ENCODE measurements around the gene DISC1.
"Not testable (repeated sequence)": the region's sequence is repeated elsewhere in the genome, so short reads cannot be mapped to it uniquely, and the experiment has no call there.

DISC1 gene

GRCh38 chr1:231964961-231965360 is 338.4 kb downstream of the DISC1 start:
- TF ChIP-seq POLR2A (IDR thresholded peaks at IDR 0.05; ENCODE audit: low read depth, low read length), result no peak
- FAIRE-seq, result no peak
- DNase-seq (ENCODE audit: insufficient read length, low spot score), result no peak

- FAIRE-seq (no peak), DNase-seq (ENCODE audit: insufficient read length, low spot score) (no peak)
- no peak for TF ChIP-seq POLR2A (IDR thresholded peaks at IDR 0.05; ENCODE audit: low read depth, low read length)
Observed at GRCh38 chr1:231965615-231966014, 339.0 kb downstream of the DISC1 start.

GRCh38 chr1:231966983-231967382 is 340.4 kb downstream of the DISC1 start:
- DNase-seq (ENCODE audit: insufficient read length, low spot score), result no peak
- no peak for FAIRE-seq
- no peak for TF ChIP-seq POLR2A (IDR thresholded peaks at IDR 0.05; ENCODE audit: low read depth, low read length)

- TF ChIP-seq POLR2A (IDR thresholded peaks at IDR 0.05; ENCODE audit: low read depth, low read length), result no peak
- FAIRE-seq (no peak), DNase-seq (ENCODE audit: insufficient read length, low spot score) (no peak)
Observed at GRCh38 chr1:231969076-231969475, 342.5 kb downstream of the DISC1 start.

- FAIRE-seq; DNase-seq (ENCODE audit: insufficient read length, low spot score): not testable (repeated sequence)
Observed at GRCh38 chr1:231969761-231970160, 343.2 kb downstream of the DISC1 start.

GRCh38 chr1:231970684-231971083 is 344.1 kb downstream of the DISC1 start:
- FAIRE-seq (no peak), DNase-seq (ENCODE audit: insufficient read length, low spot score) (no peak)
- no peak for TF ChIP-seq POLR2A (IDR thresholded peaks at IDR 0.05; ENCODE audit: low read depth, low read length)

- no peak for TF ChIP-seq POLR2A (IDR thresholded peaks at IDR 0.05; ENCODE audit: low read depth, low read length)
- FAIRE-seq (peak; percentile 80), DNase-seq (ENCODE audit: insufficient read length, low spot score) (peak; percentile 39)
Observed at GRCh38 chr1:231971397-231972110, 345.0 kb downstream of the DISC1 start.

- DNase-seq (ENCODE audit: insufficient read length, low spot score), result no peak
- TF ChIP-seq POLR2A (IDR thresholded peaks at IDR 0.05; ENCODE audit: low read depth, low read length), result no peak
- no peak for FAIRE-seq
Observed at GRCh38 chr1:231972111-231972445, 345.5 kb downstream of the DISC1 start.

- no peak for FAIRE-seq
- no peak for DNase-seq (ENCODE audit: insufficient read length, low spot score)
- TF ChIP-seq POLR2A (IDR thresholded peaks at IDR 0.05; ENCODE audit: low read depth, low read length), result no peak
Observed at GRCh38 chr1:231973830-231974229, 347.2 kb downstream of the DISC1 start.

GRCh38 chr1:231976231-231976630 is 349.6 kb downstream of the DISC1 start:
- DNase-seq (ENCODE audit: insufficient read length, low spot score) (no peak), FAIRE-seq (no peak)
- TF ChIP-seq POLR2A (IDR thresholded peaks at IDR 0.05; ENCODE audit: low read depth, low read length), result no peak

- FAIRE-seq, result no peak
- TF ChIP-seq POLR2A (IDR thresholded peaks at IDR 0.05; ENCODE audit: low read depth, low read length), result no peak
- DNase-seq (ENCODE audit: insufficient read length, low spot score), result no peak
Observed at GRCh38 chr1:231981675-231982074, 355.1 kb downstream of the DISC1 start.

- no peak for DNase-seq (ENCODE audit: insufficient read length, low spot score)
- FAIRE-seq, result no peak
- TF ChIP-seq POLR2A (IDR thresholded peaks at IDR 0.05; ENCODE audit: low read depth, low read length), result no peak
Observed at GRCh38 chr1:231982871-231983587, 356.4 kb downstream of the DISC1 start.

GRCh38 chr1:231983588-231984193 is 357.1 kb downstream of the DISC1 start:
- DNase-seq (ENCODE audit: insufficient read length, low spot score) (no peak), FAIRE-seq (no peak)
- TF ChIP-seq POLR2A (IDR thresholded peaks at IDR 0.05; ENCODE audit: low read depth, low read length), result no peak

- FAIRE-seq (no peak), DNase-seq (ENCODE audit: insufficient read length, low spot score) (no peak)
- no peak for TF ChIP-seq POLR2A (IDR thresholded peaks at IDR 0.05; ENCODE audit: low read depth, low read length)
Observed at GRCh38 chr1:231985296-231986023, 358.9 kb downstream of the DISC1 start.
